ENCODE data around the gene TIMM23B.
A peak's percentile ranks its signal among the peaks of the same experiment; 100 is the strongest.
"Not testable (repeated sequence)": the region's sequence is repeated elsewhere in the genome, so short reads cannot be mapped to it uniquely, and the experiment has no call there.

The TIMM23B gene, protein sequence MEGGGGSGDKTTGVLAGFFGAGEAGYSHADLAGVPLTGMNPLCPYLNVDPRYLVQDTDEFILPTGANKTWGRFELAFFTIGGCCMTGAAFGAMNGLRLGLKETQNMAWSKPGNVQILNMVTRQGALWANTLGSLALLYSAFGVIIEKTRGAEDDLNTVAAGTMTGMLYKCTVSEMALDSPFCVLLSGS

DNA sequence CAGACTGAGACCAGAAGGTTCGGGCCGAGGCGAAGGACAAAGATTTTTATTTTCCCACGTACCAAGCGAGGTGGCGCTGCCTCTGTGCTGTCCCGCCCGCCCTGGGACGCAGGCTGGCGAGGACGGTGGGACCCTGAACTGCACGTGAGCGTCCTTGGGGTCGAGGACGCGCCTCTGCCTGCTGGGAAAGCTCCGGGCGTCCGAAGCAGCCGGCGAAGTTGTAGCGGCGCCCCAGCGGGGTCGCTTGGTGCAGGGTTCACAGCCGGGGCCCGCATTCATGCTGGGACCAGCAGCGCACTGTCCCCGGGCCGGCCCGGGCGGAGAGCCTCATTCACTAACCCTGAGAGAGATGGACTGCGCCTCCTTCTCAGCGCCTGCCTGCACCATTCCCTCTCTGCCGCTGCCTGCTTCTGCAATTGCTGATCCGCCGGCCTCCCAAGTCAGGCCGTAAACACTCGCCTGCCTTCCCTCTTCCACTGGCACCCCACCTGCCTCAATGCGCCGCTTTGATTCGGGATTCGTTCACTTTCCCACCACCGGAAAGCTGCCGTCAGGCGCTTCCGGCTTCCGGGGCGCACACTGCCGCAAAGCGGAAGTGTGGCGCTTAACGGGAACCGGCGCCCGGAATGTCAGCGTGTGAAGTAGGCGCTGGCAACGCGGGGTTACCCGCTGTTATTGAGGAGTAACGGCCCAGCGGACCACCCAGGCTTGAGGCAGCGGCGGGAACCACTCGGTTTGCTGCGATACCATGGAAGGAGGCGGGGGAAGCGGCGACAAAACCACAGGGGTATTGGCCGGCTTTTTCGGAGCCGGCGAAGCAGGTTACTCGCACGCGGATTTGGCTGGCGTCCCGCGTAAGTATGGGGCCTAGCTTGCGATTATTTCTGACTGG, at the start of gene TIMM23B, which contains the start of gene PARG:
Gene TIMM23B (plus strand): TSS at position 607 of the 892 bp plus-strand sequence. CDS start 142 bp downstream, at position 749.
Gene PARG (minus strand): TSS at position 581 of the 892 bp plus-strand sequence. CDS start 302 bp downstream, at position 279.
- peak; percentile 1 for DNase-seq (ENCODE audit: low spot score)

DNA sequence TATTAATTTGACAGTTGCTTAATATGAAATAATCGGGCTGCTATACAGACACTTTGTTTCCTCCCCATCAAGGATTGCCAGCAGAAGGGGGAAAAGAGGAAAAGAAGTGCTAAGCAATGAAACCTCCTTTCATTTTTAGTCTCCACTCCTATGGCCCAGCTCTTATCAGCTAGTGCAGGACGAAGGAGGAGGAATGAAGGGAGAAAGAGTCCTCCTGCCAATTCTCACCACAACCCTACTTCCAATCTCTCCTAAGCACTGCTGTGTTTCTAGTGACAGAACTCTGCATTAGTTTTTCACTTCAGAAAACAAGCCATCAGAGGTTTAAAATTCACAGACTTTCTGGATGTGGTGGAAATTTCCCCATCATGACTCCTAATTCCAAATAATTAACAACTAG, 41.9 kb upstream of the TIMM23B start:
- not testable (repeated sequence) for DNase-seq (ENCODE audit: low spot score)

DNA sequence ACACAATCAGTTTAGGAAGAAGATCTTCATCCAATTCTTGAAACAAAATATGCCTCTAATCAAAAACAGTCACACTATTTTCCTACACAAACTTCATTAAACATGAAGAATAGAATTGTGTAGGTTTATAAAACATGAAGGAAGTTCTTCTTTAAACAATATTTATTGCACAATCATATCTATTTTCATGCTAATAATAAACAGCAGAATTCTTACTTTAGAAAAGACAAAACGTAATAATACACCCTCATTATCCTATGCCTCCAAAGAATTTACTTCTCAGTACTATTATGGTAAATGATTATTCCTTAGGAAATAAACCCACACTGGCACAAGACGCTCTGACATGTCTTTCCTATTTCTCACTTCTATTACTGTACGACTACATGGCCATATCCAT, 41.4 kb upstream of the TIMM23B start:
- not testable (repeated sequence) for DNase-seq (ENCODE audit: low spot score)

DNA sequence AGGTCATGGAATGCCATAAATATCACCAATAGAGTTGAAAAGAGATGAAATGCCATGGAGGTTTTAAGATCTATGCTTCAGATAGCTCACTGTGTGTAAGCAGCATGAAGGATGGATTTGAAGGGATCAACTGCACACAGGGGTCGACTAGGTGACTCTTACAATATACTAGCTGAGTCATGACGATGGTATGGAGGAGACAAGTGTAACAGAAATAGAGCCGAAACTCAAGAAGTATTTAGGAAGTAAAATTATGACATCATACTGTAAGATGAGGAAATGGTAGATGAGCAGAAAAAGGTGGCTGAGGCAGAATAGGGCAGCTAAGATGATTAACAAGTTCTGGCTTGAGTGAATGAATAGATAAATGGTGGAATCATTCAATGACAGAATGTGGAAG, 38.0 kb upstream of the TIMM23B start:
- DNase-seq (ENCODE audit: low spot score) = not testable (repeated sequence)

DNA sequence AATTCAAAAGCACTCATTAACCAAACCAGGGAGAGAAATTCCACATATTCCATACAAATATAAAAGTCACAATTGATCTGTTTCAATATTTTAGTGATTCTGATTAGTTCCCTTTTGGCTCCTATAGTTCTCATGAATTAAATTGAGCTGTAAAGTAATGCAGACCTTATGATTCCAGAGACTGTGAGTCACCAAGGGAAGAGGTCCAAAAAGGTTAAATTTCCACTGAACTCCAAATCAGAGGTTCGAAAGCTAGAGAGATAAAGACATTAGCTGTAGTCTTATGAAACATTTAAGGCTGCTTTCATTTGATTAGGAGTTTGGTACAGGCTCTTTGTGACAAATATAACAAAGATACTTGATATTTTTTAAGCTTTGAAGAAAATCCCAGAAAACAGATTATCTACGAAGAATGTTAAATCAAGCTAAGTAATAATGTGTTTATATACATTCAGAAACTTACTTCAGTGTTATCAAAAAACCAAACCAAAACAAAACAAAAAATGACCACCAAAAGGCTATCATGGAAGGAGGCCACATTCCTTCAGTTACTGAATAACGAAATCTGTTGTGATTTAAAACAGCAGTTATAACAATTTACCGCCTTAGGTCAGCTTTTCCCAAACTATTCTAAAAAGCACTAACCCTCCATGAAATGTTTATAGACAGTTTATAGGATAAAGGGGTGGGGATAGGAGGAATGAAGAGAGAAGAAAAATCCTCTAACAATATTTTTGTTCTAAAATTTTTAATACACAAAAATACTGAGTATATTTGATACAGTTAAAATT, 33.4 kb upstream of the TIMM23B start:
- DNase-seq (ENCODE audit: low spot score) = not testable (repeated sequence)

DNA sequence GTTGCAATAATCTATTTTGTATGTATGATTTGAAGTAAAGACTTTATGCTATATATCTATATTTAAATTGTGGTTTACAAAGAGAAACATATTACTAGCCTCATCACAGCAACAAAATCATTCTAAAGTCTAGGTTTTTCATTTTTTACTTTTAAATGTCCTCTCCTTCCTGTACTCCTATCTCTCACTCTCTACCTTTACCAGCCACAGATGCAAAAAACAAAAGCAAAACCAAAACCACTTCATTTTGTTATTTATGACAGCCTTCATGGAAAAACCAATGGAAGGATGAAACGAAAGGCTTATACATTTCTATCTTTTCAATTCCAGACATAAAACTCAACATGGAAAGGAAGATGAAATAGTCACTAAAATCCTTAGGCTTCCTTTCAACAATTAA, 31.6 kb upstream of the TIMM23B start:
- not testable (repeated sequence) for DNase-seq (ENCODE audit: low spot score)

DNA sequence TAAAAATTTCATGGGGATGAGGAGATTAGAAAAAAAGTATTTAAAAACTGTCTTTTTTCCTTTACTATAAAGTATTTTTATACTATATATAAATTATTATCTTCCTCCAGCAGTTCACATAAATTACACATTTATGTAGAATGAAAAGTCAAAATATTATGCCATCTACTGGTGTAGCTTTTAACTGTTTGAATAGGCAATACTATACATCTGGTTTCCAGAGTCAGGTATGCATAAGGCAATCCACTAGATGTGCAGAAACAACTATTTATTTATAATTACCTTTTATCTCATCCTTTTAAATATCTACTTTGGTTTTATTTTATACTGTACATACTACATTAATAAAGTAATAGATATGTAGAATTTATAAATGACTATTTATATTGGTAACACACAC, 25.4 kb upstream of the TIMM23B start:
- not testable (repeated sequence) for DNase-seq (ENCODE audit: low spot score)

DNA sequence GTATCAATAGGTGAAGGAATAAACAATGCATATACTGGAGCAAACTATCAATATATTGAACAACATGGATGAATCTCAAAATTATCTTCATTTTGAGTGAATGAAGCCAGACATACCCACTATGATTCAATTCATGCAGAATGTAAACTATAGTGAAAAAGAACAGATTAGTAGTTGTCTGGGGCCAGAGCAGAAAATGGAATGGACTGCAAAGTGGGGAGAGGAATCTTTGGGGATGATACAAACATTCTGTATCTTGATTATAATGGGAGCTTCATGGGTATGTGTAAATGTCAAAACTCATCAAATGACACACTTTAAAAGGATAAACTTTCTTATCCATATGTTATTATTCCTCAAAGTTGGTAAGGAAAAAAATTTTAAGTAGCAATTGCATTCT, 23.9 kb upstream of the TIMM23B start:
- not testable (repeated sequence) for DNase-seq (ENCODE audit: low spot score)

DNA sequence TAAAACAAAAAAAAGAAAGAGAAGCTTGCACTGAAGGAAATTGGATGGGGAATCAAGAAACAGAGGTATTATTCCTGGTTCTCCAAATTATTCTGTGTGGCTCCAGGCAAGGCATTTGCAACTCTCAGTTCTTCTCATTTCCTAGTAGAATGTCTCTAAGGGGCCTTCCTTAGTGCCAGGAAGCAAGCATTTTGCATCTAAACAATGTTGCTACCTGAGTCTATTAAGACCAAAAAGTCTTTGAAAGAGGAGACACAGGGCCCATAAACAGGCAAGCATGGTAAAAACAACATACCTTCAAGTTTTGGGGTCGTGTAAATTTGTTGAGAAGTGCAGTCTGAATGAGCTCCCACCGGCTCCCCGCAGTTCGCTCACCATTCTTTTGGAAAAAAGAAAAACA, 19.8 kb upstream of the TIMM23B start:
- DNase-seq (ENCODE audit: low spot score) = not testable (repeated sequence)

DNA sequence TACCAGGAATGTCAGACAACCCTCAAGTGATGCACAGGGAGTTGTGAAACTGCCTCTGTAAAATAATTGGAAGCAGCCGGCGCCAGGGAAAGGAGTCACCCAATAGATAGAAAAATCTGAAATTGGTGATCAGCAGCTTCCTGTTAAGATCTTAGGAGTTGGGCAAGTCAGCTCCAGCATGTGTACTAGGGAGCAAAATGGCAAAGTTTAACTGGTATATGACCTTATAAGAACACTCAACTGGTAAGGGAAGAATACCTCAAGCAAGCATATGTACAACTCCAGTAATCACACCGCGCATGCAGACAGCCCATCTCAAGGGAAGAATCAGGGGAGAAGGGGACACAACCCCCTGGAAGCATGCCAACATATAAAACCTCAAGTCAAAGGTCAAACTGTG, 18.3 kb upstream of the TIMM23B start:
- DNase-seq (ENCODE audit: low spot score) = not testable (repeated sequence)

DNA sequence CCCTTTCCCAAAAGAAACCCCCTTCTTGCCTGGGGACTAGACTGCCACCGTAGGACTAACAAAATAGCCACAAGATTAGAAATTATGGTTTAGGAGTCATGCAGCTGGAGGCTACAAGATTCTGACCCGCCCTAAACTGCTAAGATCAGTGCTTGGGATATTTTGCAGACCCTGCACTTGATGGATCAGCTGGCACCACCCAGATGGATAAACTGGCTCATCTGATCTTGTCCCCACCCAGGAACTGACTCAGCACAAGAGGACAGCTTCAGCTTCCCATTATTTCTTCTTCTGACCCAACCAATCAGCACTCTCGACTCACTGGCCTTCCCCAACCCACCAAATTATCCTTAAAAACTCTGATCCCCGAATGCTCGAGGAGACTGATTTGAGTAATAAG, 10.6 kb upstream of the TIMM23B start:
- DNase-seq (ENCODE audit: low spot score) = not testable (repeated sequence)

DNA sequence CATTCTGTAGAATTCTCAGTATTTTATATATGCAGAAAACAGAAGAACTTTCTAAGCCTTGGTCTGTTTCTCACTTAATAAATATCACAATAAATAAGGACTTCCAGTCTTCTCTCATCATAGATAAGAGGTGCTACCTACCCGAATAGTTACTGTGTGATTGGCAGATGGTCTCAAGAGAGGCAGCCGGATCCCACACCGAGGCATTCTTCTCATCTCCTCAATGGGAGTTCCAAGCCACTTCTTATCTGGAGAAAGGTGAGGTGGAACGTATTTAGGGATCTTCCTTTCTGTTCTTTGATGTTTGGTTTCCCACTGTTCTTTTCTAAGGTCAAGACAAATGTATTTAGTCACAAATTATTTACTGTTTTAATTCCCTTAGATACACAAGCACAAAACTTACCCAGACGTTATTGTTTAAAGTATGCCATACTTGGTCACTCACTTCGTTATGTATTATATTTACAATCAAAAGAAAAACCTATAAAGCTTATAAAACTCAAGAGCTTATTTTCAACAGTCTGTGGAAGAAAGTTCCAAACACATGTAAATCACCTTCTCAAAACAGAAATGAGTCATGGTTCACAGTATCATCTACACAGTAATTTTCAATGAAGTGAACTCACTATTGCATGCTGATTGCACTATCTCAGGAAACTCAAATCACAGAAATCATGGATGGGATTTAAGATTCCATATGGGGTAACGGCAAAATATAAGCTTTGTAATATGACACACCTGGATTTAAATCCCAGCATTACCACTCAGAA, 9.7 kb upstream of the TIMM23B start:
- not testable (repeated sequence) for DNase-seq (ENCODE audit: low spot score)

DNA sequence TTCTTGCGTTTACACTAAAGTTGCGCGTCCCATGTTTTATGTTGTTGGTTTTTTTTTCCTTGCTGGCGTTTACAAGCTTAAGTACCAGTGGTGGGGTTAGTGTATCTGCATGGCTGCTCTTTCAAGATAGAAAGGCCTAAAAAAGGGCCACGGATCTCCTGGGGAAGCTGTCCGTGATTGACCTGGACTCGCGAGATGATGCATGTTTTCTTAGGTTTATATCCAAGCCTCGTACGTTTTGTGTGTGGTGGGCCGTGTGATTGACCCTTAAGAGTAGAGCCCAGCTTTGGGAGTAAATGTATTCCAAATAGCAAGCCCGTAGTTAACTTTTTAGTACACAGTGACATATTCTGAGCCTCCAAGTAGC, 469 bp downstream of the TIMM23B start:
- not testable (repeated sequence) for DNase-seq (ENCODE audit: low spot score)

DNA sequence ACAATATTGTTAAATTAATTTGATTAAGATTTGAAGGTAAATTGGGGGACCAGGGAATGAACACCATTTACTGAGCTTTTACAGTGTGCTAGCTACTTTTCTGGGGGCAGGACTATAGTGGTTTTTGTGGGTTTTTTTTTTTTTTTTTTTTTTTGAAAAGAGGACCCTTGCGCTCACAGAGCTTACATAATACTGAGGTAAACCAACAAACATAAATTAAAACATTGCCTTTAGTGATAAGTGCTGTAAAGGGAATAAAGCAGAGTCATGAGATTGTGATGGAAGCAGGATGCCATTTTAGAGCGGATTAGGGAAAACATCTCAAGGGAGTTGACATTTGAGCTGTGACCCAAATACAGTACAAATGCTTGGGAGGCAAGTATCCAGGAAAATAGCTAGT, 1.8 kb downstream of the TIMM23B start:
- not testable (repeated sequence) for DNase-seq (ENCODE audit: low spot score)

DNA sequence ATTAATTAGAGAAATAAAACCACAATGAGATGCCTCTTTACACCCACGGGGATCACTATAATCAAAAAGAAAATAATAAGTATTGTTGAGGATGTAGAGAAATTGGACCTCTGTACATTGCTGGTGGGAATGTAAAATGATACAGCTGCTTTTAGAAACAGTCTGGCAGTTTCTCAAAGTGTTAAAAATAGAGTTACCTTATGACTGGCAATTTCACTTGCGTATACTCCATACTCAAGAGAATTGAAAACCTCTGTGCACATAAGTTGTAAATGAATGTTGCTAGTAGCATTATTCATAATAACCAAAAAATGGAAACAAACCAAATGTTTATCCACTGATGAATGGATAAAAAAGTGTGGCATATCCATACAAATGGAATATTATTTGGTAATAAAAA, 6.3 kb downstream of the TIMM23B start:
- not testable (repeated sequence) for DNase-seq (ENCODE audit: low spot score)

DNA sequence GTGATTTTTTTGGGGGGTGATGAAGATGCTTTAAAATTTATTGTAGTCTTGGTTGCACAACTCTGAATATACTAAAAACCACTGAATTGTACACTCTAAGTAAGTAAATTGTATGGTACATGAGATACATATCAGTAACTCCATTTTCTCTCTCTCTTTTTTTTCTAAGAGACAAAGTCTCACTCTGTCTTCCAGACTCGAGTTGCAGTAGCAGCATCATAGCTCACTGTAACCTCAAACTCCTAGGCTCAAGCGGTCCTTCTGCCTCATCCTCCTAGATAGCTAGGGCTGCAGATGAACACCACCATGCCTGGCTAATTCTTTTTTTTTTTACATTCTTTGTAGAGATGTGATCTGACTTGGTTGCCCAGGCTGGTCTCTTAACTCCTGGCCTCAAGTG, 6.9 kb downstream of the TIMM23B start:
- DNase-seq (ENCODE audit: low spot score) = not testable (repeated sequence)

DNA sequence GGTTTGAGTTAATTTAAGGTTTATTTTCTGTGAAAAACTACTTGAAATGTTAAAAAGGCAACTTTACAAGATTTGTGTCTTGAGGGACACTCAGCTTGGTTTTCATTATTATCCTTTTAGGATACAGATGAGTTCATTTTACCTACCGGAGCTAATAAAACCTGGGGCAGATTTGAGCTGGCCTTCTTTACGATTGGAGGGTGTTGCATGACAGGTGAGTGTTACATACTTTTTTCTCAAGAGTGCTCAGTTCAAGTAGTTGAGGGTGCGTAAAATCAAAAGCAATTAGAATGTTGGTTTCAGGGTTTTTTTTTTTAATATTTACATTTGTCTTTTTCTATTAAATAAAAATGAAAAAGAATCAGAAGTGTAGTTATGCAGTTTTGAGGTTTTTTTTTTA, 10.2 kb downstream of the TIMM23B start:
- not testable (repeated sequence) for DNase-seq (ENCODE audit: low spot score)

DNA sequence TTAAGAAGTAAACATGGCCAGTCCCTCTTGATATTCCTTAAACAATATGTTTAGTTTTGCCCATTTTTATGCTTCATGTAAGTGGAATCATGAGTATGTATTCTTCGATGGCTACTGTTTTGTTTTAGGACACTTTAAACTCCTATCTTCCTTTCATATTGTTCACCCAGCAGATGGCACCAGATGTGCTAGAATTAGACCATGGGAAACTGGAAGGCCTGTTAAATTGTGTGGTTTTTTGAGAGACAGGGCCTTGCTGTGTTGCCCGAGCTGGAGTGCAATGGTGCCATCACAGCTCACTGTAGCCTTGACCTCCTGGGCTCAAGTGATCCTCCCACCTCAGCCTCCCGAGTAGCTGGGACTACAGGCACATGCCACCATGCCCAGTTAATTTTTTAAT, 11.3 kb downstream of the TIMM23B start:
- DNase-seq (ENCODE audit: low spot score) = not testable (repeated sequence)

DNA sequence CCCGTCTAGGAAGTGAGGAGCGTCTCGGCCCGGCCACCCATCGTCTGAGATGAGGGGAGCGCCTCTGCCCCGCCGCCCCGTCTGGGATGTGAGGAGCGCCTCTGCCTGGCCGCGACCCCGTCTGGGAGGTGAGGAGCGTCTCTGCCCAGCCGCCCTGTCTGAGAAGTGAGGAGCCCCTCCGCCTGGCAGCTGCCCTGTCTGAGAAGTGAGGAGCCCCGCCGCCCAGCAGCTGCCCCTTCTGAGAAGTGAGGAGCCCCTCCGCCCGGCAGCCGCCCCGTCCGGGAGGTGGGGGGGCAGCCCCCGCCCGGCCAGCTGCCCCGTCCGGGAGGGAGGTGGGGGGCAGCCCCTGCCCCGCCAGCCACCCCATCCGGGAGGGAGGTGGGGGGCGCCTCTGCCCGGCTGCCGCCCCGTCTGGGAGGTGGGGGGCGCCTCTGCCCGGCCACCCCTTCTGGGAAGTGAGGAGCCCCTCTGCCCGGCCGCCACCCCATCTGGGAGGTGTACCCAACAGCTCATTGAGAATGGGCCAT, 28.5 kb downstream of the TIMM23B start:
- DNase-seq (ENCODE audit: low spot score) = not testable (repeated sequence)

DNA sequence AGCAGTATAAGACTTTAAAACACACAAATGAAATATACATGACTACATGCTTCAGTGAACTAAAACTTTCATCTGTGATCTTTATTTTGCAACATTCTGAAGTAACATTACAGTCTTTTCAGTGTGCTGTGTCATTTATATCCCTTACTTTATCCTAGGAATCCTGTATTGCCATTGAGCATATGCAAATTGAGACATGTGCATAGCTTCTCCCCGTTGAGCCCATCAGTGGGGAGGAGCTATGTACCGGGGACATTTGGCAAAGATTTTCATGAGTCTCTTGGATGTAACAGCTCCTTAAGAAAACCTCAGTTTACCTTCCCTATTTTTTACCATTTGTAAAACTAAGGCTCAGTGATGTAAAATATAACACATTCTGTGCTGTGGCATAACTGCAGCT, 29.6 kb downstream of the TIMM23B start:
- DNase-seq (ENCODE audit: low spot score) = not testable (repeated sequence)

DNA sequence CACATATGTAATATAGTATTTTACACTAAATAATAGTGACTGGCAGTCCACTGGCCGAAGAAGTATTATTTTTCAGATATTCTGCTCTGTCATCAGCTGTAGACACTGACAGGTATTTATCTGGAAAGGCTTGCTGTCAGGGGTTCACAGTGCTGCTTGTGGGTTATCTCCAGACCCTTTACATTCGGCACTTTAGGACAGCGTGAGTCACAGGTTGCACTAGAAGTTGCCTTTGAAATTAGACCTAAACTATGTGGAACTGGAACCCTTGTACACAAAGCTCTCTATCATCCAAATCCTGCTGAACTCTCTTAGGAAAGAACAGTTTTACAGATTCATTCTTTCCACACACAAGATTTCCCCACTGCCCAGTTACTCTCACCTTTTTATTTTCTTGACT, 30.2 kb downstream of the TIMM23B start:
- DNase-seq (ENCODE audit: low spot score) = not testable (repeated sequence)

All from HuH-7.5 (cell line).